HG03457 (cell line): ENCODE measurements around the gene EXOC1L.

Experiments
- ATAC-seq: cut with Tn5 transposase; IDR thresholded peaks from one replicate; pipeline ENCODE4 v1.9.1; 2021; ENCODE audit warnings: moderate number of reproducible peaks; ENCODE audit not compliant: unreplicated experiment

Gene EXOC1L

GRCh38 chr4:55819634-55820033, at the start of gene EXOC1L:
Gene EXOC1L (plus strand): TSS chr4:55819790. CDS start chr4:55820027, 237 bp downstream.
- no peak for ATAC-seq

GRCh38 chr4:55770662-55771061, 48.9 kb upstream of the EXOC1L start:
- ATAC-seq: no peak

- no peak for ATAC-seq
These were observed 38.2 kb upstream of the EXOC1L start for GRCh38 chr4:55781341-55781740.

- no peak for ATAC-seq
These were observed 37.8 kb upstream of the EXOC1L start for GRCh38 chr4:55781812-55782211.

GRCh38 chr4:55783584-55783983, 36.0 kb upstream of the EXOC1L start:
- no peak for ATAC-seq

- ATAC-seq: no peak
These were observed 34.8 kb upstream of the EXOC1L start for GRCh38 chr4:55784747-55785146.

- no peak for ATAC-seq
These were observed 27.9 kb upstream of the EXOC1L start for GRCh38 chr4:55791666-55792065.

- no peak for ATAC-seq
These were observed 26.1 kb upstream of the EXOC1L start for GRCh38 chr4:55793479-55793878.

- ATAC-seq: no peak
These were observed 25.5 kb upstream of the EXOC1L start for GRCh38 chr4:55794053-55794452.

- no peak for ATAC-seq
These were observed 24.2 kb upstream of the EXOC1L start for GRCh38 chr4:55795341-55795740.

GRCh38 chr4:55801498-55801897, 18.1 kb upstream of the EXOC1L start:
- ATAC-seq: no peak

GRCh38 chr4:55807556-55807955, 12.0 kb upstream of the EXOC1L start:
- ATAC-seq: no peak

GRCh38 chr4:55808186-55808585, 11.4 kb upstream of the EXOC1L start:
- ATAC-seq: no peak

GRCh38 chr4:55808632-55809031, 11.0 kb upstream of the EXOC1L start:
- ATAC-seq: no peak

GRCh38 chr4:55817691-55818090, 1.9 kb upstream of the EXOC1L start:
- no peak for ATAC-seq

- ATAC-seq: no peak
These were observed 689 bp downstream of the EXOC1L start for GRCh38 chr4:55820279-55820678.

- no peak for ATAC-seq
These were observed 2.7 kb downstream of the EXOC1L start for GRCh38 chr4:55822329-55822728.

- ATAC-seq: no peak
These were observed 5.3 kb downstream of the EXOC1L start for GRCh38 chr4:55824865-55825264.

- no peak for ATAC-seq
These were observed 7.4 kb downstream of the EXOC1L start for GRCh38 chr4:55826986-55827385.

- no peak for ATAC-seq
These were observed 8.0 kb downstream of the EXOC1L start for GRCh38 chr4:55827582-55827981.

GRCh38 chr4:55830048-55830447, 10.5 kb downstream of the EXOC1L start:
- no peak for ATAC-seq

GRCh38 chr4:55830716-55831115, 11.1 kb downstream of the EXOC1L start:
- no peak for ATAC-seq

GRCh38 chr4:55834086-55834795, 14.7 kb downstream of the EXOC1L start:
- ATAC-seq: no peak
